GM23338 (cell line): Measurements from ENCODE around the gene FRYL. TPM values are rescaled to one million over a fixed set of nuclear protein-coding genes. Genes with fewer than 3 reads are reported as not detected.

Source experiments
- ATAC-seq: fragments of 200-7000 bp; cut with Tn5 transposase; 3 replicates; pipeline ENCODE4 v1.9.1; 2020
- DNase-seq: peaks from one replicate; pipeline ENCODE4 v3.0.0-alpha.2; 2015; ENCODE audit warnings: low spot score
- H2AFZ ChIP-seq: fragments of 200-600 bp; sonication (generic); 2 replicates; pipeline ENCODE4 v1.8.0; 2016; ENCODE audit warnings: antibody characterized with exemption, mild to moderate bottlenecking, moderate library complexity
- H3F3A ChIP-seq: fragments of 200-600 bp; sonication (generic); replicated peaks from 2 replicates; pipeline ENCODE4 v1.8.0; 2017; ENCODE audit warnings: antibody characterized with exemption, mixed run types, low read depth
- H3K27ac ChIP-seq: fragments of 200-600 bp; sonication (generic); 2 replicates; pipeline ENCODE4 v1.6.1; 2016; ENCODE audit warnings: low read depth
- H3K27me3 ChIP-seq: fragments of 200-600 bp; sonication (generic); 2 replicates; pipeline ENCODE4 v1.8.0; 2016; ENCODE audit warnings: mild to moderate bottlenecking, mixed run types, moderate library complexity; ENCODE audit not compliant: insufficient read depth
- H3K36me3 ChIP-seq: fragments of 200-600 bp; sonication (generic); 2 replicates; pipeline ENCODE4 v1.8.0; 2016; ENCODE audit warnings: mild to moderate bottlenecking; ENCODE audit not compliant: insufficient read depth
- H3K4me1 ChIP-seq: fragments of 200-600 bp; sonication (generic); 2 replicates; pipeline ENCODE4 v1.8.0; 2016; ENCODE audit warnings: mild to moderate bottlenecking, moderate library complexity; ENCODE audit not compliant: insufficient read depth
- H3K4me2 ChIP-seq: fragments of 200-600 bp; sonication (generic); 2 replicates; pipeline ENCODE4 v1.7.1; 2017; ENCODE audit warnings: mixed run types
- H3K4me3 ChIP-seq: fragments of 200-600 bp; sonication (generic); 2 replicates; pipeline ENCODE4 v1.6.1; 2016; ENCODE audit warnings: mixed run types
- H3K79me2 ChIP-seq: fragments of 200-600 bp; sonication (generic); replicated peaks from 2 replicates; pipeline ENCODE4 v1.8.0; 2017; ENCODE audit warnings: mild to moderate bottlenecking; ENCODE audit not compliant: insufficient read depth
- H3K9me2 ChIP-seq: fragments of 200-600 bp; sonication (generic); 2 replicates; pipeline ENCODE4 v1.8.0; 2017; ENCODE audit not compliant: insufficient read depth
- H4K20me1 ChIP-seq: fragments of 200-600 bp; sonication (generic); replicated peaks from 2 replicates; pipeline ENCODE4 v1.8.0; 2017; ENCODE audit warnings: mild to moderate bottlenecking; ENCODE audit not compliant: insufficient read depth
- H3K27ac Mint-ChIP-seq: 2 replicates; pipeline ENCODE4 v1.8.0; 2020; ENCODE audit warnings: inconsistent platforms, mild to moderate bottlenecking, moderate library complexity, mixed read lengths
- H3K27me3 Mint-ChIP-seq: 3 replicates; pipeline ENCODE4 v1.8.0; 2022; ENCODE audit warnings: low read depth, mild to moderate bottlenecking, moderate library complexity, mixed read lengths, inconsistent platforms; ENCODE audit not compliant: insufficient read depth, poor library complexity
- H3K36me3 Mint-ChIP-seq: 3 replicates; pipeline ENCODE4 v1.8.0; 2021; ENCODE audit warnings: low read depth, mild to moderate bottlenecking, inconsistent platforms, moderate library complexity, mixed read lengths
- H3K4me1 Mint-ChIP-seq: 3 replicates; pipeline ENCODE4 v1.8.0; 2020; ENCODE audit warnings: mild to moderate bottlenecking, inconsistent platforms, mixed read lengths
- H3K4me3 Mint-ChIP-seq: 3 replicates; pipeline ENCODE4 v1.8.0; 2021; ENCODE audit warnings: moderate library complexity, mild to moderate bottlenecking, inconsistent platforms, mixed read lengths
- H3K9me3 Mint-ChIP-seq: 3 replicates; pipeline ENCODE4 v1.8.0; 2020; ENCODE audit warnings: moderate library complexity, mild to moderate bottlenecking, inconsistent platforms, mixed read lengths
- CTCF ChIP-seq, 2 experiments: fragments of 200-600 bp in 1 of 2; sonication (generic) in 1 of 2; conservative IDR thresholded peaks; 2 replicates each; pipeline versions ENCODE4 v1.5.1 to v1.6.1; 2016 to 2017; ENCODE audit warnings: antibody characterized with exemption in 2 of 2, low read depth in 2 of 2, mild to moderate bottlenecking in 2 of 2, moderate library complexity in 1 of 2
- EZH2 ChIP-seq: fragments of 200-600 bp; sonication (generic); IDR thresholded peaks from one replicate; pipeline ENCODE4 v1.8.0; 2017; ENCODE audit warnings: antibody characterized with exemption, mild to moderate bottlenecking, low read depth; ENCODE audit not compliant: unreplicated experiment
- EZH2phosphoT487 ChIP-seq: fragments of 200-600 bp; sonication (generic); IDR thresholded peaks from one replicate; pipeline ENCODE4 v1.8.1; 2018; ENCODE audit warnings: antibody characterized with exemption; ENCODE audit not compliant: unreplicated experiment
- NANOG ChIP-seq: IDR thresholded peaks from 2 replicates; pipeline ENCODE4 v1.6.1; 2016; ENCODE audit warnings: antibody characterized with exemption, borderline replicate concordance
- POLR2AphosphoS5 ChIP-seq: IDR thresholded peaks from 2 replicates; pipeline ENCODE4 v1.6.1; 2016; ENCODE audit warnings: antibody characterized with exemption, low read depth
- STAT1 ChIP-seq: IDR thresholded peaks from one replicate; pipeline ENCODE4 v1.6.1; 2016; ENCODE audit warnings: antibody characterized with exemption; ENCODE audit not compliant: unreplicated experiment
- ZNF114 ChIP-seq: fragments of 250-450 bp; sonication (Bioruptor Pico); IDR thresholded peaks from 2 replicates; pipeline ENCODE4 v1.5.0; 2020; ENCODE audit warnings: mild to moderate bottlenecking, moderate library complexity
- ZNF331 ChIP-seq: fragments of 250-450 bp; sonication (Bioruptor Pico); IDR thresholded peaks from 2 replicates; pipeline ENCODE4 v1.5.0; 2020; ENCODE audit warnings: low read depth, mild to moderate bottlenecking, moderate library complexity
- ZNF462 ChIP-seq: fragments of 250-450 bp; sonication (Bioruptor Pico); IDR thresholded peaks from 2 replicates; pipeline ENCODE4 v1.5.0; 2020; ENCODE audit warnings: mild to moderate bottlenecking, moderate library complexity
- polyA plus RNA-seq: library from polyadenylated mRNA; unstranded; fragments of >200 nt; fragmentation: Nextera tagmentation; extraction: Ambion mirVana; gene quantifications from 2 replicates; pipeline ENCODE4 v1.2.1, GENCODE V29; 2016
- total RNA-seq: library from RNA; depleted of rRNA; stranded (reverse); fragments of >200 nt; shearing (Covaris generic); gene quantifications from 2 replicates; pipeline ENCODE4 v1.2.3, GENCODE V29; 2014
- TF ChIP-seq, protein P1 (sequence below): IDR thresholded peaks from 2 replicates; pipeline ENCODE4 v1.6.1; 2016; ENCODE audit warnings: antibody characterized with exemption

FRYL gene
- total and polyA plus RNA-seq, 2 experiments from 2014 or later: 30.7 to 53.3 TPM

- DNase-seq: no peak
Measured at GRCh38 chr4:48645225-48645794, 134.8 kb downstream of the FRYL start.

More at GRCh38 chr4:48645225-48645794, 134.8 kb downstream of the FRYL start:
- H3K4me1 ChIP-seq: peaks cover 9% of the 10 kb centered on the region
- H3K27ac ChIP-seq: no peak overlapping the region
- peaks cover 16% of the 10 kb centered on the region for H3K4me1 Mint-ChIP-seq
- H4K20me1 ChIP-seq: peaks cover 2% of the 10 kb centered on the region
- no peak overlapping the region for H3K4me3 ChIP-seq
- TF ChIP-seq EZH2phosphoT487 (no peak), NANOG (no peak), ZNF114 (CRISPR knock-in tag) (no peak), POLR2AphosphoS5 (no peak), CTCF (conservative IDR thresholded peaks at IDR 0.05; ENCODE audit: low read depth in 2 of 2) (no peak), ZNF331 (CRISPR knock-in tag) (no peak), EZH2 (no peak), ZNF462 (no peak), STAT1 (no peak)
- TF ChIP-seq, protein P1, sequence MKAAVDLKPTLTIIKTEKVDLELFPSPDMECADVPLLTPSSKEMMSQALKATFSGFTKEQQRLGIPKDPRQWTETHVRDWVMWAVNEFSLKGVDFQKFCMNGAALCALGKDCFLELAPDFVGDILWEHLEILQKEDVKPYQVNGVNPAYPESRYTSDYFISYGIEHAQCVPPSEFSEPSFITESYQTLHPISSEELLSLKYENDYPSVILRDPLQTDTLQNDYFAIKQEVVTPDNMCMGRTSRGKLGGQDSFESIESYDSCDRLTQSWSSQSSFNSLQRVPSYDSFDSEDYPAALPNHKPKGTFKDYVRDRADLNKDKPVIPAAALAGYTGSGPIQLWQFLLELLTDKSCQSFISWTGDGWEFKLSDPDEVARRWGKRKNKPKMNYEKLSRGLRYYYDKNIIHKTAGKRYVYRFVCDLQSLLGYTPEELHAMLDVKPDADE: no peak
- H3K4me2 ChIP-seq: no peak overlapping the region
- H3F3A ChIP-seq: no peaks in the 10 kb centered on the region
- no peak for ATAC-seq
- peaks cover 22% of the 10 kb centered on the region for H3K79me2 ChIP-seq
- H3K27ac Mint-ChIP-seq: no peak overlapping the region
- H3K36me3 Mint-ChIP-seq: no peaks in the 10 kb centered on the region
- H3K27me3 Mint-ChIP-seq: no peaks in the 10 kb centered on the region
- H3K9me3 Mint-ChIP-seq: no peaks in the 10 kb centered on the region
- no peaks in the 10 kb centered on the region for H3K36me3 ChIP-seq
- H3K27me3 ChIP-seq: no peaks in the 10 kb centered on the region
- H3K4me3 Mint-ChIP-seq: no peak overlapping the region
- H2AFZ ChIP-seq: no peak overlapping the region
- H3K9me2 ChIP-seq: no peaks in the 10 kb centered on the region
